ENCODE measurements around the gene IRF1.

Gene IRF1

DNA sequence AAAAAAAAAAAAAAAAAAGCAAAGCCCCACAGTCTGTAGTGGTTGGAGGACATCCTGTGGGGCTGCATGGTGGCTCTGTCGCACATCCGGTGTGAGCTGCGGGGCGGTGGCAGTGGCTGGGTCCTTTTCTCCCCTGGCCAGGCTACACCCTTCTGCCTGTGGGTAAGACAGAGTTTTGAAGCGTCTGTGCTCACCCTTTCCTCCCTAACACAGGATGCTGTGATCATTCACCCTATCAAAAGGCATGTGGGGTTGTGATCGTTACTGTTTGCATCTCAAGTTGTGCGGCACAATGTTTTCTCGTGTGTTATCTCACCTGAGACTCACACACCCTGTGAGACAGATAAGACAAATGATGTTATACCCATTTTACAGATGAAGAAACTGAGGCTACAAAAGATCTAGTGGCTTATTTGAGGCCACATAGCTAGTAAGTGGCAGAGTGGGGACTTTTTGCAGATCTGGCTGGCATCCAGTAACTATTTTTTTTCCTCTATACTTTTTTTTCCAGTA, 17.5 kb downstream of the IRF1 start:
- no peak for DNase-seq

DNA sequence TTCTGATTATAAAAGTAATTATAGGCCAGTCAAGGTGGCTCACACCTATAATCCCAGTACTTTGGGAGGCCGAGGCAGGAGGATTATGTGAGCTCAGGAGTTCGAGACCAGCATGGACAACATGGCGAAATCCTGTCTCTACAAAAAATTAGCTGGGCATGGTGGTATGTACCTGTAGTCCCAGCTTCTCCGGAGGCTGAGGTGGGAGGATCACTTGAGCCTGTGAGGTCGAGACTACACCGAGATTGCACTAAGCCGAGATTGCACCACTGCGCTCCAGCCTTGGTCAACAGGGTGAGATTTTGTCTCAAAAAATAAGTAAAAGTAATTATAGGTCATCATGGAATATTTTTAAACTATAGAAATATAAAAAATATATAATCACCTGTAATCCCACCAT, 18.1 kb downstream of the IRF1 start:
- no peak for DNase-seq

DNA sequence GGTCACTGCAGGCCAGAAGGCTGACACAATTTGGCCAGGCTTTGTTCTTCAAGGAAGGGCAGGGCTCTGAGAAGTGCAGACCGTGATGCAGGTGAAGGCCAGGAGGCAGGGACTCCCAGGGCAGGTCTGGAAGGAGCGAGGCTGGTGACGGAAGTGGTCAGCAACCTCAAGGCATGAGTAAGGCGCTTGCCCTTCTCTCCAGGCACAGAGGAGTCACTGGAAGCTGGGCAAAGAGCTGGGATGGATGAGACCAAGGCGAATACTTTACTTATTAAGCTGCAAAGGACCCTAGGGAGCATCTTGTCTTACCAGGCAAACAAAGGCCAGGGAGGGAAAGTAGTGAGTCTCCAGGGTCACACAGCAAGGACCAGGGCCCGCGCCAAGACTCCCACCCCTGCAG, 18.6 kb downstream of the IRF1 start:
- DNase-seq, result no peak

DNA sequence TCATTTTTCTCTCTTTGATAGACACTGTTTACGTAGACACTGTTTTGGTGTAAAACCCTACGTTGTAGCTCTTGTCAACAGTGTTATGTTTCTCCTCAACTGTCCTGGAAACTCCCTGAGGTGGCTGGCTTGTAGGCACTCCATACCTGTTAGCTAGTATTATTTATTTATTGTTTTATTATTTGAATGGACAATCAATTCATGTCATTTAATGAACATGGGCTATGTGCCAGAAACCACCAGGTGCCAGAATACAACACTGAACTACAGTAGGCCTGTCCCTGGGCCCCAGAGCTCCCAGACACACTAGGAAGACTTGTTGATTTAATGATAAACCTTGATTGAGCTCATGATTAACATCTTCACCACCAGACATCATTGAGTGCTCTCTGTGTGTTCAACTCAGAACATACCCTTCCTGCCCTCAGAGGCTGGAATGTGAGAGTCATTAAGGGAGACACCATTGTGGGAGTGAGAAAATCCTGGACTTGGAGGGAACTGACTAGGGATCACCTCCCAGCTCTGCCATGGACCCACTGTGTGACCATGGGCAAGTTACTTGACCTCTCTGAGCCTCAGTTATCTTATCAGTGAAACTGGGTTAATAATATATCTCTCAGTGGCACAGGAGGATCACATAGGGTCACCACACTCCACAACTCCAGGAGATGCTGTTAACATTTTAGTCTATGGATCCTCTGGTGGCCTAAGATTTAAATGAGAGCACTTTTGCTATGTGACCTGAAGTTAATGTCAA, 19.2 kb downstream of the IRF1 start:
- peak in 2 of 3 experiments; percentile 31 to 74 for DNase-seq

DNA sequence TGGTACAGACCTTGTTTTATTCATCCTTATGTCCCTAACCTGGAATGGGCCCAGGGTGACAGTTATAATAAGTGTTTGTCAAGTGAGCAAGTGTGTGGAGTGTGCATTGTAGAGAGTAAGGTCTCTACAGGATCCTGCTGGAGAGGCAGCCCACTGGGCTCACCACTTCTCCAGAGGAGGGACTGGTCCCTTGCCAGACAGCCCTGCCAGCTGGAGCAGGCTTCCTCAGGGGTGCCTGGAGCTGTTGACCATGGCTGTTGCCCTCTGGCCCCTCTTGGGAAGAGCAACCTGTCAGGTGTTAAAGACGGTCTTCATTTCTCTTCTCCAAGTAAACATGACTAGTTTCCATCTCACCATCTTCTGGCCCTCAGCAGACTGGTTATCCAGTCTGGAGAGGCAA, 20.0 kb downstream of the IRF1 start:
- DNase-seq, result no peak

DNA sequence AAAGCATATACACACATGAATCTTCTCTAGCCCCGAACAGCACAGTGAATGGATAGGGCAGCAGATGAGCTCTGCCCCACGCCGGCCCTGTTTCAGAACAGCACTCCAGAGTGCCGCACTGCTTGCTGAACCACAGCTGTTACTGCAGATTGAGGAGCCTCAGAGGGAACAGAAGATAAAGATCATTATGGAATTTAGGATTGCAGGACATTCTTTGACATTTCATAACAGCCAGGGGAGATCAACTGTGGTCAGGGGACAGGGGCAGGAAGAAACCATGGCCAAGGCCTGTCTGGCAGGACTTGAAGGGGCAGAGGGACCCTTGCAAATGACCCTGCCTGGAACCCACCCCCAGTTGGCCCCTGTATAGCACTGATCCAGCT, 20.6 kb downstream of the IRF1 start:
- DNase-seq, result no peak

DNA sequence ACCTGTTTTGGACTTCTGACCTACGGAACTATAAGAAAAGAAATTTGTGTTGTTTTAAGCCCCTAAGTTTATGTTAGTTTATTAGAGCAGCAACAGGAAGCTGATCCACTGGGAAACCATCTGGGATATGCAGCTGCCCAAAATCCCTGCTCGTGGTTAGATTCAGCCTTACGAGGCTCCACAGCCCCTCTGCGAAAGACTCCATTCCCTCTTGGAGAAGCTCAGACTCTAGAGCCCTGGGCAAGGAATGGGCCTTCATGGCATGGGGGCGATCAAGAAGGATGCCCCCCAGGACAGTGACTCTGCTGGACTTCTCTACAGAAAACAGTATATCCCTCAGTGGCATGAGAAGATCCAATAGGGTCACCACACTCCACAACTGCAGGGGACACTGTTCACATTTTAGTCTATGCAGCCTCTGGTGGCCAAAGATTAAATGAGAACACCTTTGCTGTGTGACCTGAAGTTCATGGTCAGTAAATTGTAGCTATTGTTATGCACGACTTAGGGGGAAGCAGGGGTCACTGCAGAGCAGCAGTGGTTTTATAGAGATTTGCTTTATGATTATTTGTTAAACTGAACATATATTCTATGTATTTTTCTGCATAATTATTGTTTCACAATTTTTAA, 21.1 kb downstream of the IRF1 start:
- DNase-seq, result no peak

DNA sequence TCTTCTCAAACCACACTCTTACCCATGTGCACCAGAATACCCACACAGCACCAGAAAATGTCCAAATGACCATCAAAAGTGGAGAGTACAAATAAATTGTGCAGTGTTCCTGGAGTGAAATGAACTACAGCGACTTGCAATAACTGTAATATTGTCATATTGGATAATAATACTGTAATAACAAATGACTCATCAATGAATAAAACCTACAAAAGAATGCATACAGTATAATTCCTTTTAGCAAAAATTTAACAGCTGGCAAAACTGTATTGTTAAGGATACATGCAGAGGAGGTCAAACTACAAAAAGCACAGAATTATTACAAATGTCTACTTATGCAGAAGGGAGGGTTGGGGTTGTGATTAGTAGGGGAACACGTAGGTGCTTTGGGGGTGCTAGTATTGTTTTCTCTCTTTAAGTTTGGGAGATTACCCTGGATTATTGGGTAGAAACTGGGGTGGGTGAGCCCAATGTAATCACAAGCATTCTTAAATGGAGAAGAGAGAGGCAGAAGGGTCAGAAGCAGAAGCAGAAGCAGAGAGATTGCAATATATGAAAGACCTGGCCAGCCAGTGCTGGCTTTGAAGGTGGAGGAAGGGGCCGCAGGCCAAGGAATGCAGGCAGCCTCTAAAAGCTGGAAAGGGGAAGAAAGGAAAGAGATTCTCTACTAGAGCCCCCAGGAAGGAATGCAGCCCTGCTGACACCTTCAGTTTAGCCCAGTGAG, 21.8 kb downstream of the IRF1 start:
- no peak for DNase-seq

DNA sequence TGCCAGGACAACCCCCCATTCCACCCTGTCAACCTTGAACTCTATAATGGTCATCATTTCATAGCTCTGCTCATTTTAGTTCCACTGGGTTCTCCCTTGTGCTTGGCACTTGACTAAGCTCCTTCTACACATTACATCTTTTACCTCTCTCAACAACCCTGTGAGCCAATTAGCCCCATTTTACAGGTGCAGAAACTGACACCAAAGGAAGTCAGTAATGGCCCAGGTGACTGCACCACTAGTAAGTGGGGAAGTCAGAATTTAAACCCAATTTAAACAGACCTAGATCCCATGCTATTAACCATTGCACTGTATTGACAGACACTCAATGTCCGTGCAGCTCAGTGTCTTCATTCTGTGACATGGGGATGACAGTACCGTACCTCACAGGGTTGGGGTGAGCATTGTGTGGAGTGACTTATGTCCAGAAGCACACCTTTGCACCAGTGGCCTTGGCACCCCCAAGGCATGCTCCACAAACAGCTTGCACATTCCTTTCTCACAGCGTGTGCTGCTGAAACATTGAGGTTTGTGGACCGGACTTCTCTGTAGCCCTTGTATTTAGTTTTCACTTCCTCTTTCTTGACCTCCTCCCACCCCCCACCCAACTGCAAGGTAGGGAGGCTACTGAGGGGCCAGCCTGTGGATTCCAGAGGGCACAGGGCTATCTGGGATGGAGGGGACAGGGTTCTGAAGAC, 23.1 kb downstream of the IRF1 start:
- DNase-seq, result no peak

DNA sequence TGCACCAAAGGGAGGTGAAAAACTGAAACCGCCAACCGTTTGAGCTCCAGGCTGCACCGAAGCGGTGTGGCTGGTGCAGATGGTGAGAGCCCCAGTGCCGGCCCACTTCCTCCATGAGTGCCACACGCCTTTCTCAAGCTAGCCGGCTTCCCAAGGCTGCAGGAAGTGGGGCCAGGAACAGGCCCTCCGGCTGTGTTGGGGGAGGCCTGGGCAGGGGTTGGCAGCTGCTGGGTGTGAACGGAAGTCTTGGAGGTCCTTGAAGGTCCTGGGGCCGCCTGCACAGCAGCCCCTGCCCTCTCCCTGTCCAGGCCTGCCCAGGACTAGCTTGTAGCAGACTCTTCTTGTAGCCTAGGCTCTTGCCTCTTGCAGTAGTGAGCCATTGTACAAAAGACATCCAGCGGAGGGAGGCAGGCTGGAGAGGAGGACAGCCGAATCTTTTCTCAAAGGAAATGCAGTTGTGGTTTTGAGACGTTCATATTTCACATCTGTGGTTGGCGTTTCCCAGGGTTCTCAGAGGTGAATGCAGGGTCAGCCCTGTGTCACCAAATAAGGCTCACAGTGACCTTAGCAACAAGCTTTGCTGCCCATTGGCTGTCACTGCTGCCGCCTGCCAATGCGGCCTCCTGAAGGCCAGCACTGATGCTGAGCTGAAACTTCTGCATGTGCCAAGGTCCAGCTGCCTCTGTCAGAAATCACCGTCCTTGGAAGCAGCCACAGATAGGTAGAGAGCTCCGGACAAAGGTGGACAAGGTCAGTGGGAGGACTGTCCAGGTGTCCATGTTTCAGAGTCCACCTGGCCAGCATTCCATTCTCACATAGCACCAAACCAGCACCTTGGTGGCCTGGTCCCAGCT, 23.9 kb downstream of the IRF1 start:
- DNase-seq, result no peak

DNA sequence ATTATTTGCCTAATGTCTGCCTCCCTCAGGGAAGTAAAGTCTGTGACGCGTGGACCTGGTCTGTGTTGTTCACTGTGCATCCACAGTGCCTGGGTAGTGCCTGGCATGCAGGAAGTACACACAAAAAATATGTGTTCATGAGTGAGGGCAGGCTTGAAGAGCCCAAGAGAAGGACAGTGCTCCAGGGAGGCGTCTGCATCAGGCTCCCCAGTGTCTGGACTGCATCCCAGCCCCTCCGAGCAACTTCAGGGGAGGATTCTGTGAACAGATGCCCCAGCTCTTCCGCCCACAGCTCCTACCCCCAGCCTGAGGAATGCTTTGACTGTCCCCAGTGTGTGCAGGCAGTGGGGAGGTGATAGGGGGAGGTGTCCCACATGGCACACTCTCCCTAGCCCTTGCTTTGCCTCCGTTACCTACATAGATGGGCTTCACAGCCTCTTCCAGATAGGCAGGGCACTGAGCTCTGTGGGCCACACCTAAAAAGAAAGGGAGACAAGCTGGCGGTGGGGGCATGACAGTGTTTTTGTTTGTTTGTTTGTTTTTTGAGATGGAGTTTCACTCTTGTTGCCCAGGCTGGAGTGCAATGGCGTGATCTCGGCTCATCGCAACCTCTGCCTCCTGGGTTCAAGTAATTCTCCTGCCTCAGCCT, 25.4 kb downstream of the IRF1 start:
- no peak for DNase-seq

DNA sequence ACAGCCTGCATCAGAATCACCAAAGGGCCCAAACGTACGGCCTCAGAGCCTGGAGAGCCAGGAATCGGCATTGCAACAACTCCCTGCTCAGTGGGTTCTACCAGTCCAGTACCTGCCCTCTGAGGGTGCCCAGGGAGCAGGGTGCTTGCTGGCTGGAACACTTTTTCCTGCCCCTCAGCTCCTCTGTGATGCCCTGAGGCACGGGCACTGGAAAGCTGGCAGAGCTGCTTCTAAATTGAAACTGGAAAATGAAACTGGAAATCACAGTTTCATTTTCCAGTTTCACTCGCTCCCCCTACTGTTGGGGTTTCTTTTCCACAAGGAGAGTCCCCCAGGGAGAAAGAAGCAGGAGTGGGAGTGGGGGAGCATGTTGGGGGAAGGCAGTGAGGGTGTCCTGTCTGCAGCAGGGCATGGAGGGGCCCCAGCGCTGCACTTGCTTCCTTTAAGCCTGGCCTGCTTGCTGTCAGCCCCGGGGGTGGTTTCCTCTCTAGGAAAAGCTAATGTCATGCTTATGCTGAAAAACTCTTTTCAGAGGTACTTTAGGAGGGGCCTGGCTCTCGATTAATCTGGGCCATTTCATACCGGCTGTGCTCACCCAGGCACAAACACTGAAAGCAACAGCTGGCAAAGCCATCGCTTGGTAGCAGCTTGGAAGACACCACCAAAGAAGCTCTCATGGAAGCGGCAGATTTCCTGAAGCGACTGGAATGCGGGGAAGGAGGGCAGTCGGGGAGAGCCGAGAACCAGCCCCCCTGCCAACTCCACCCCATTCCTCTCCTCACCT, 26.2 kb downstream of the IRF1 start:
- DNase-seq, result no peak

DNA sequence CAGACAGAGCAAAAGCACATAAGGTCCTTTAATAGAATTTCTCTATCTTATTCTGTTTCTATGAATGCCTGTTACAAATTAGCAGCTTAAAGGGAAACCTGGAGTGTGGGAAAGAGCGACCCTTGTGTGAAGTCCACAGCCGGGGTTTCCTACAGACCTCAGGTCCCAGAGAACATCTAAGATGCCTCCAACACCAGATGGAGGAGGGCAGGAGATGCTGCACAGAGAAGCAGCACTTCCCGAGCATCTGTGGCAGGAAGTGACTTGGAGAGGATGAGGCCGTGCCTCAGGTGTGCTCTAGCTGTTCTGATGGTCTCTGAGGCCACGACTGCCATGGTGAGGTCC, 26.8 kb downstream of the IRF1 start:
- no peak for DNase-seq

DNA sequence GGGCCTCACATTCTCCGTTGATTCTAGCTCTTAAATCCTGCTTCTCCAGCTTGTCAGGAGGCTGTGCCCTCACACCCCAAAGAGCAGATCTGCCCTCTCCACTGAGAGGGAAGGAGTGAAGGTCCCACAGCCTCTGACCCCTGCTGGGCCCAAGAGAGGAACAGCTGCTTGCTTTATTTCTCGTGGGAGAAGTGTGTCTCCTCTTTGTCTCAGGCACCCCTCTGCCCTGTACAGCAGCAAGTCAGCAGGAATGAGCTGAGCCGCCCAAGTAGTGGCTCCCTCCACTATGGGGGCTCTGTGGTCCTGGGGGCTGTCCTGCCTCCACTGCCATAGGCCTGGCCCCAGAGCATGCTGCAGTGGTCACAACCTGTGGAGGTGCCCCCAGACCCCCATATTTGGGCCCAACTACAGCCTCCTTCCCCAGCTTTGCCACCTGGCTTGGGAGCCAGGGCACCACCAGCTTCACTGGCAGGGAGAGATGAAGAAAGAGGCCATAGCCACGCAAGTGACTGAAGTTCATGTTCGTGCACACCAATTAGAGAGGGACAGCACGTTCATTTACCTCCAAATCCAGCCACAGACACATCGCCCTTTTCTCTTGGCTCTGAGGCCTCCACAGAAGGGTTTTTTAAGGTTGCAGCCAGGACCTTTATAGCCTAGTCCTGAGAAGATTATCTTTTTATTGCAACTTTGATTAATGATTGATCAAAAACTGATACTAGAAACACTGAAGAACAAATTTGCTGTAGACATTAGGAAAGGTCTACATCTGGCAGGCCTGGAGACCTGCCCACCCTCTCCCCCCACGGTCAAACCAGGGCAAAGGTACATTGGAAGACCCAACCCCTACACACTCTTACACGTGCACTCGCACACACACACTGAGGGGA, 27.5 kb downstream of the IRF1 start:
- DNase-seq, result no peak

DNA sequence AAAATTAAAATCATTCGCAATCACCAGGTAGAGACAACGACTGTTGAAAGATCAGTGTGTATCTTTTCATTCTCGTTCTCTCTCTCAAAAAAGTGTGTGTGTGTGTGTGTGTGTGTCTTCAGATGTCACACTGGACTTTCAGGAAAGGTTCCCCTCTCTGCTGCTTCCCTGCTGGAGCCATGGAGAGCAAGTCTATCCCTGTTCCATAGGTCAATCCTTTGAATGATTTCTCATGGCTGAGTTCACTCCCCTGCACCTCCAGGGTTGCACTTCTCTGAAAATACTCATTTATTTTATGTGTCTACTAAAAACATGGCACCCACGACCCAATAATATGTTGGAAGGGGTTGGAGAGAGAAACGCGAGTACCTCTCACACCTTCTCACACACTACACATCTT, 28.2 kb downstream of the IRF1 start:
- DNase-seq, result no peak

DNA sequence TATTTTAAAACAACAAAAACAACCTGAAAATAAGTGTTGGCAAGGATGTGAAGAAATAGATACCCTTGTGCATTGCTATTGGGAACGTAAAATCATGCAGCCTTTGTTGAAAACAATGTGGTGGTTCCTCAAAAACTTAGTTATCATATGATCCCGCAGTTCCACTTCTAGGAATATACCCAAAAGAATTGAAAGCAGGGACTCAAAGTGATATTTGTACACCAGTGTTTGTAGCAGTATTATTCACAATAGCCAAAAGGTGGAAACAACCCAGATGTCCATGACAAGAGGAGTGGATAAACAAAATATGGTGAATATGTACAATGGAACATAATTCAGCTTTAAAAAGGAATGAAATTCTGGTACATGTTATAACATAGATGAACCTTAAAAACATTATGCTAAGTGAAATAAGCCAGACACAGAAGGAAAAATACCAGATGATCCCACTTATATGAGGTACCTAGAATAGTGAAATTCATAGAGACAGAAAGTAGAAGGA, 29.0 kb downstream of the IRF1 start:
- no peak for DNase-seq

DNA sequence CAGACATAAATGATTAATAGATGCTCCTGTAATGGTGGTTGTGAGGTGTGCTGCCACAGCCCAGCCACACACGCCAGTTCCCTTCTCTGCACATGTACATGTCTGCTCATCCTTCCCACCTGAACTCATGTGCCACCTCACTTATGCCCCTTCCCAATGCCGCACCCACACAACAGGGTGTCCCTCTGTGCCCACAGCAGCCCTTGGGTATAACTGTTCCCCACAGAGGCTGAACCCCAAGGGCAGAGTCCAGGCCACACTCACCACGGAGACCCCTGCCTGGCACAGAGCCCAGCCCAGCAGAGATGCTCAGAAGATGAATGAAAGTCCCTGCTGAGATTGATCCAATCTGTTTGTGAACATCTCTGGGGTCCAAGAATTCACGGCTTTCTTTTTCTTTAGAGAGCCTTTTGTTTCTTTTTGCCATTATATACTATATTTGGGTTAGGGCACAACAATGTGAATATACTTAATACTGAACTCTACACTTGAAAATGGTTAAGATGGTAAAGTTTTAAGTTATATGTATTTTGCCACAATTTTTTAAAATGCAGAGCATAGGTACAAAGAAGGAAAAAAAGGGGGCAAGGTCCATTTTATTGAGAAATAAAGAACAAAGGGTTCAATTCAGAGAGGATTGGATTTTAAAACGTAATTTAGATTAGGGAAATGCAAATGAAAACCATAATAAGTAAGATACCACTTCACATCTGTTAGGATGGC, 29.6 kb downstream of the IRF1 start:
- no peak for DNase-seq

DNA sequence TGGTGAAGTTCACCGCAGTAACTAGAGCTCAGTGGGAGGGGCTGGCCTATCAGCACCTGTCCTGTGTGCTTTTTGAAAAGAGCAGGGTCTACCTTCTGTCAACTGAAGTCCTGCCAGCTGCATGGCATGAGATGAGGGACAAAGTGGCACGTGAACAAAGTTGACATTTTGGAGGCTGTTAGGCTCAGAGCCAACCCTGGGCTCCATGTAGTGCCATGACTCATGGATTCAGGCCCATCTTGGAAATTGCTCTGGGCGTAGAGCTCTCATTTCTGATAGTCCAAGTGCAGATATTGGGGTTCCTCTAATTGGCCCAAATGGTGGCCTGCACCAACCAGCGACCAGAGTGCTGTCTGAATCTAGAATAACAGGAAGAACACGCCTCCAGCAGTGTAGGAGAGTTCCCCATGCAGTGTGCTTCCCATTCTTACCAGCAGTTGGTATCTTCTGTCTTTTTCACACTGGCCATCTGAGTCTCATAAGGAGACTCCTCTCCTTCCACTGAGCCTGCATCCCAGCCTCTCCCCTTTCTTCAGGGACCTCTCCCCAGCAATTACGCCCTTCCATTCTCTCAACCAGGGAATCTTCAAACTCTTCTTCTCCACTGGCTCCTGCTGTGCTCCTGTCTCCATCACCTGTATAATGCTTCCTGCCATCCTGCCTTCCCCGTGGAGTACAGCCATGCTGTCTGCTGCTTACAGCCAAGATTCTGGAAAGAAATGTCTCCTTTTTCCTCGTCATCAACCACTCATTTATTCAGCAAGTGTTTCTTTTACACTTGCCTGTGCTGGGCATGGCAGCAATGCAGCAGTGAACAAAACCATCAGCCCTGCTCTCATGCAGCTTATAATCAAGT, 30.4 kb downstream of the IRF1 start:
- no peak for DNase-seq
